H1 (cell line): Measurements from ENCODE around the gene MIA2. TPM values are rescaled to one million over a fixed set of nuclear protein-coding genes. Genes with fewer than 3 reads are reported as not detected.
"Not testable (repeated sequence)": the region's sequence is repeated elsewhere in the genome, so short reads cannot be mapped to it uniquely, and the experiment has no call there.

ENCODE experiments used
- CTCF ChIA-PET: fragments of 300-600 bp; sonication (Branson Sonifier 250); formaldehyde crosslinking; loops from one replicate; lab custom pipeline; 2021; ENCODE audit not compliant: partially characterized antibody; lab: Charles Lee
- POLR2A ChIA-PET: fragments of 300-600 bp; sonication (Branson Sonifier 250); formaldehyde crosslinking; loops from one replicate; lab custom pipeline; 2021; ENCODE audit warnings: inconsistent platforms; ENCODE audit not compliant: partially characterized antibody; lab: Charles Lee
- DNase-seq, 2 experiments: peaks; one replicate each; pipeline versions ENCODE4 v3.0.0 to v3.0.0-alpha.2; 2010 to 2022; ENCODE audit warnings: low spot score in 2 of 2, low read depth in 1 of 2, mixed read lengths in 1 of 2
- FAIRE-seq: peaks from 2 replicates; lab custom pipeline; 2011; peaks lifted over from hg19 to GRCh38; lab: Jason Lieb, UNC
- H2AFZ ChIP-seq: 2 replicates; pipeline ENCODE4 v1.8.1; 2012; ENCODE audit warnings: low read length, inconsistent platforms
- H2AK5ac ChIP-seq: 2 replicates; pipeline ENCODE4 v1.6.1; 2013; ENCODE audit warnings: low read depth, low read length
- H2BK120ac ChIP-seq: replicated peaks from 2 replicates; pipeline ENCODE3; 2013; ENCODE audit warnings: low read depth, low read length, inconsistent platforms
- H2BK12ac ChIP-seq: 2 replicates; pipeline ENCODE4 v1.6.1; 2013; ENCODE audit warnings: low read depth, low read length
- H2BK15ac ChIP-seq: 2 replicates; pipeline ENCODE4 v1.6.1; 2013; ENCODE audit warnings: low read length
- H2BK20ac ChIP-seq: 2 replicates; pipeline ENCODE4 v1.6.1; 2013; ENCODE audit warnings: low read length
- H2BK5ac ChIP-seq: 2 replicates; pipeline ENCODE4 v1.6.1; 2013; ENCODE audit warnings: low read depth, low read length
- H3K14ac ChIP-seq: 2 replicates; pipeline ENCODE4 v1.6.1; 2013; ENCODE audit warnings: inconsistent platforms; ENCODE audit not compliant: insufficient read length
- H3K18ac ChIP-seq: 2 replicates; pipeline ENCODE4 v1.6.1; 2013; ENCODE audit warnings: low read length; ENCODE audit errors: extremely low read depth
- H3K23ac ChIP-seq: 2 replicates; pipeline ENCODE4 v1.6.1; 2013; ENCODE audit warnings: inconsistent platforms; ENCODE audit not compliant: insufficient read length
- H3K23me2 ChIP-seq: 2 replicates; pipeline ENCODE4 v1.6.1; 2013; ENCODE audit warnings: low read depth, low read length
- H3K27ac ChIP-seq: 2 replicates; pipeline ENCODE4 v1.6.1; 2011; ENCODE audit warnings: low read depth, low read length, inconsistent platforms
- H3K27me3 ChIP-seq, 4 experiments: replicated peaks in 1 of 4; 1 replicate in 1 of 4; 2 replicates in 3 of 4; pipeline versions ENCODE4 v1.6.1 to v1.8.1; 2011 to 2013; ENCODE audit warnings: low read length in 3 of 4, mild to moderate bottlenecking in 3 of 4, inconsistent platforms in 2 of 4, mixed read lengths in 2 of 4, moderate library complexity in 1 of 4; ENCODE audit not compliant: control insufficient read depth in 3 of 4, insufficient read depth in 3 of 4; ENCODE audit errors: extremely low read depth in 1 of 4
- H3K36me3 ChIP-seq, 4 experiments: 2 replicates each; pipeline versions ENCODE4 v1.6.1 to v1.8.1; 2011 to 2013; ENCODE audit warnings: mild to moderate bottlenecking in 4 of 4, low read length in 3 of 4, moderate library complexity in 2 of 4, control low read depth in 1 of 4, inconsistent platforms in 1 of 4; ENCODE audit not compliant: insufficient read depth in 4 of 4, control insufficient read depth in 2 of 4
- H3K4ac ChIP-seq: replicated peaks from 2 replicates; pipeline ENCODE3; 2013; ENCODE audit warnings: low read length, low read depth, mixed read lengths, inconsistent platforms; ENCODE audit not compliant: insufficient read length
- H3K4me1 ChIP-seq, 4 experiments: replicated peaks in 1 of 4; 1 replicate in 1 of 4; 2 replicates in 3 of 4; pipeline versions ENCODE4 v1.6.1 to v1.8.1; 2011 to 2013; ENCODE audit warnings: low read length in 3 of 4, inconsistent platforms in 2 of 4, mixed read lengths in 1 of 4; ENCODE audit not compliant: insufficient read depth in 4 of 4, control insufficient read depth in 3 of 4
- H3K4me2 ChIP-seq, 2 experiments: 2 replicates each; pipeline versions ENCODE4 v1.6.1 to v1.8.1; 2011 to 2013; ENCODE audit warnings: low read depth in 2 of 2, low read length in 2 of 2, control low read depth in 1 of 2, inconsistent platforms in 1 of 2, mild to moderate bottlenecking in 1 of 2; ENCODE audit not compliant: insufficient read depth in 1 of 2
- H3K4me3 ChIP-seq, 4 experiments: fragments of 200-600, 300-600 bp in 1 of 4; sonication (generic), shearing (Covaris generic), sonication (Bioruptor Twin) in 1 of 4; 2 replicates each; pipeline versions ENCODE4 v1.5.1 to v1.8.1; 2011 to 2016; ENCODE audit warnings: low read length in 4 of 4, low read depth in 3 of 4, control low read depth in 2 of 4, inconsistent platforms in 2 of 4, mild to moderate bottlenecking in 2 of 4, mixed read lengths in 1 of 4, moderate library complexity in 1 of 4; ENCODE audit not compliant: insufficient read depth in 2 of 4; ENCODE audit errors: extremely low read depth in 1 of 4
- H3K56ac ChIP-seq: replicated peaks from 2 replicates; pipeline ENCODE3; 2013; ENCODE audit warnings: low read depth, mild to moderate bottlenecking, mixed read lengths, low read length, inconsistent platforms; ENCODE audit not compliant: insufficient read length
- H3K79me1 ChIP-seq: 2 replicates; pipeline ENCODE4 v1.6.1; 2013; ENCODE audit warnings: low read depth, low read length, control low read depth
- H3K79me2 ChIP-seq, 2 experiments: 2 replicates each; pipeline versions ENCODE4 v1.6.1 to v1.8.1; 2012 to 2013; ENCODE audit warnings: low read length in 2 of 2, mild to moderate bottlenecking in 2 of 2, inconsistent platforms in 1 of 2; ENCODE audit not compliant: insufficient read depth in 2 of 2, control insufficient read depth in 1 of 2
- H3K9ac ChIP-seq, 4 experiments: replicated peaks in 1 of 4; 1 replicate in 1 of 4; 2 replicates in 3 of 4; pipeline versions ENCODE4 v1.6.1 to v1.8.1; 2011 to 2013; ENCODE audit warnings: low read depth in 3 of 4, low read length in 3 of 4, control low read depth in 2 of 4, mild to moderate bottlenecking in 2 of 4, moderate library complexity in 2 of 4, inconsistent platforms in 1 of 4; ENCODE audit errors: extremely low read depth in 1 of 4
- H3K9me3 ChIP-seq, 2 experiments: 2 replicates each; pipeline versions ENCODE4 v1.6.1 to v1.8.1; 2012 to 2013; ENCODE audit warnings: mild to moderate bottlenecking in 2 of 2, moderate library complexity in 2 of 2, control low read depth in 1 of 2, inconsistent platforms in 1 of 2, low read depth in 1 of 2, low read length in 1 of 2, mixed read lengths in 1 of 2; ENCODE audit not compliant: insufficient read depth in 2 of 2
- H4K20me1 ChIP-seq, 2 experiments: replicated peaks in 1 of 2; 2 replicates each; pipeline versions ENCODE3 to v1.8.1; 2011 to 2013; ENCODE audit warnings: inconsistent platforms in 2 of 2, low read length in 2 of 2, mild to moderate bottlenecking in 1 of 2; ENCODE audit not compliant: insufficient read depth in 2 of 2, control insufficient read depth in 1 of 2
- H4K5ac ChIP-seq: 2 replicates; pipeline ENCODE4 v1.6.1; 2013; ENCODE audit warnings: low read length, low read depth, mixed read lengths, inconsistent platforms; ENCODE audit not compliant: insufficient read length
- H4K8ac ChIP-seq: 2 replicates; pipeline ENCODE4 v1.8.0; 2013; ENCODE audit warnings: mild to moderate bottlenecking, moderate library complexity, low read length, inconsistent platforms; ENCODE audit not compliant: insufficient read depth; ENCODE audit errors: extremely low read depth
- H4K91ac ChIP-seq: replicated peaks from 2 replicates; pipeline ENCODE3; 2013; ENCODE audit warnings: low read length, mixed read lengths, inconsistent platforms; ENCODE audit not compliant: insufficient read length
- WGBS, 2 experiments: shearing (Covaris generic) in 1 of 2; methylation state at CpG; one replicate each; pipeline versions ENCODE4 v1.1.6 to v1.1.7; 2013 to 2015; ENCODE audit warnings: low lambda C conversion rate in 2 of 2, mixed read lengths in 2 of 2, inconsistent platforms in 1 of 2, low coverage in 1 of 2, missing lambda C conversion rate in 1 of 2; ENCODE audit not compliant: insufficient replicate concordance in 2 of 2, insufficient coverage in 1 of 2, insufficient read length in 1 of 2; ENCODE audit errors: extremely low coverage in 1 of 2, missing lambda C conversion rate in 1 of 2; 5-methylcytosine and 5-hydroxymethylcytosine counted together
- polyA plus RNA-seq, 7 experiments: library from polyadenylated mRNA; depleted of rRNA in 3 of 7; stranded (reverse) in 5 of 7; unstranded in 2 of 7; fragments of >200 nt in 5 of 7; fragments of 200-250 nt in 2 of 7; gene quantifications; 1 replicate in 5 of 7; 2 replicates in 1 of 7; 4 replicates in 1 of 7; pipeline versions ENCODE4 v1.2.1 to v1.2.3, GENCODE V29; 2011 to 2013; ENCODE audit warnings: missing spikeins in 2 of 7, mixed read lengths in 2 of 7
- total RNA-seq: library from RNA; stranded (reverse); fragmentation: NEBNext Ultra II Directional; extraction: Animal tissue kit (Norgen Biotek cat#: 25700); gene quantifications from 2 replicates; pipeline ENCODE4 v1.2.1, GENCODE V29; 2021

MIA2 gene
- total and polyA plus RNA-seq, 2 of the 8 experiments (the other 6 are each of a cell fraction or from before 2014, with no cell fraction given): 10.1 to 15.0 TPM

DNA sequence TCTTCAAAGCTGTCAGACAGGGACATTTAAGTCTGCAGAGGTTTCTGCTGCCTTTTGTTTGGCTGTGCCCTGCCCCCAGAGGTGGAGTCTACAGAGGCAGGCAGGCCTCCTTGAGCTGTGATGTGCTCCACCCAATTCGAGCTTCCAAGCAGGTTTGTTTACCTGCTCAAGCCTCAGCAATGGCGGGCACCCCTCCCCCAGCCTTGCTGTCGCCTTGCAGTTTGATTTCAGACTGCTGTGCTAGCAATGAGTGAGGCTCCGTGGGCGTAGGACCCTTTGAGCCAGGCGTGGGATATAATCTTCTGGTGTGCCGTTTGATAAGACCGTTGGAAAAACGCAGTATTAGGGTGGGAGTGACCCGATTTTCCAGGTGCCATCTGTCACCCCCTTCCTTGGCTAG lies 125.4 kb downstream of the MIA2 start:
- H2BK12ac ChIP-seq, H3K14ac ChIP-seq, H3K79me2 ChIP-seq, H2BK5ac ChIP-seq, H2AK5ac ChIP-seq, DNase-seq, H4K8ac ChIP-seq, H3K23me2 ChIP-seq, H4K20me1 ChIP-seq, H4K5ac ChIP-seq, H4K91ac ChIP-seq, H3K27ac ChIP-seq, H3K4ac ChIP-seq, H3K9ac ChIP-seq, H3K18ac ChIP-seq, H3K4me3 ChIP-seq, H3K23ac ChIP-seq, H3K4me2 ChIP-seq, FAIRE-seq, H3K27me3 ChIP-seq, H2BK15ac ChIP-seq, H3K9me3 ChIP-seq, H3K56ac ChIP-seq, H2BK20ac ChIP-seq, H3K4me1 ChIP-seq, H3K36me3 ChIP-seq, H3K79me1 ChIP-seq, H2BK120ac ChIP-seq, H2AFZ ChIP-seq: not testable (repeated sequence)
- ChIA-PET CTCF (interaction anchor here (1.1 kb wide), 1 partner anchor 11 kb away, joined by 3 read pairs; no protein-coding TSS in a partner anchor), POLR2A (interaction anchor here (0.8 kb wide), 1 partner anchor 174 kb away, joined by 3 read pairs; no protein-coding TSS in a partner anchor)
- 85% methylated on average over 10 of the region's 10 CpGs; no CpG with 5 or more reads in 1 of the 2 experiments for WGBS, 2 experiments
